Endothelial cell of umbilical vein (primary cell): ENCODE results near the gene HDAC4.

Experiments
- CTCF ChIP-seq, 2 donors: IDR thresholded peaks; 1 replicate in 1 of 2; 2 replicates in 1 of 2; pipeline ENCODE4 v1.5.1; 2011; ENCODE audit warnings: low read length in 2 of 2, mild to moderate bottlenecking in 2 of 2, moderate library complexity in 2 of 2, control low read depth in 1 of 2, inconsistent platforms in 1 of 2, low read depth in 1 of 2; ENCODE audit not compliant: insufficient read depth in 1 of 2; ENCODE audit errors: extremely low read depth in 1 of 2
- EZH2 ChIP-seq: IDR thresholded peaks from 2 replicates; pipeline ENCODE4 v1.6.1; 2012; ENCODE audit warnings: borderline replicate concordance, low read depth, mild to moderate bottlenecking, moderate library complexity, low read length, inconsistent platforms; ENCODE audit not compliant: severe bottlenecking
- FOS ChIP-seq: IDR thresholded peaks from 2 replicates; pipeline ENCODE4 v1.6.1; 2011; ENCODE audit warnings: mild to moderate bottlenecking, low read length, moderate library complexity, borderline replicate concordance; ENCODE audit not compliant: insufficient read depth
- POLR2A ChIP-seq: IDR thresholded peaks from 2 replicates; pipeline ENCODE4 v1.6.1; 2012; ENCODE audit warnings: low read depth, mild to moderate bottlenecking, control low read depth, low read length
- TF ChIP-seq, protein P1 (sequence below): IDR thresholded peaks from 2 replicates; pipeline ENCODE4 v1.6.1; 2011; ENCODE audit not compliant: insufficient read depth, insufficient read length

DNA sequence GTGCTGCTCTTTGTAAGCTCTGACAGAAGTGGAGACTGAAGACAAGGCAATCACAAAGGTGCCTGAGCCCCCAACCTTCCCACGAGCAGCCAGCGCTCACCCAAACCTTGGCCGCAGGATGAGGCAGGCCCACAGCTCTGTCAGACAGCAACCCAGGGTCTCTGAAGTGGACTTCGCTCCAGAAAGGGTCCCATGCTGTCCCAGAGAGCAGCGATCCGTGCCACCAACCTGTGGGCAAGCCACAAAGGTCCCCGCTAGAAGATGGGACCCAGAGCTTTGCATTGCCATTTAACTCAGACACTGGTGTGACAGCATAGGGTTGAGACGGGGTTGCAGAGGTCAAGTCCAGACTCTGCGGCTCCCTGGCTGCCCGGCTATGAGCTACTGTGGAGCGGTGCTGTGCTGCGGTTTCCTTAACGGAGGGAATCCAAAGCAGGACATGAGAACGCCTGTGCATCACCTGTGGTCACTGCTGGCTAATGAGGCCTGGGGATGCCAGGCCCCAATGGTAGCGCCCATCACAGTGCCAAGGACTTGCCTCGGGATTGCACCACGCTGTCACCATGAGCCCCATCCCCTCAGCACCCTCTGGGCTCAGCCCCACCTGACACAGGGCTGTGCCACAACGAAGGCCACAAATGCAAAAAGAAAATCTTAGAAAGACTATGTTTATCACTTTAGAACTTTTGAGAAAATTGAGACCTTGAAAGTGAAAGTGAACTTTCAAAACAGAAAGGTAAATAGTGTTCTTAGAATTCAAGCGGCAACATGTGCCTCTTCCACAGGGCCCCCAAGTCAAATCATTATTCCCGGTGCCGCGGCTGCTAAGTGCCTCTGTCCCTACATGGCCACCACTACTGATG lies 103.4 kb downstream of the HDAC4 start:
- TF ChIP-seq CTCF (IDR thresholded peaks at IDR 0.05; ENCODE audit: extremely low read depth in 1 of 2, insufficient read depth in 1 of 2, low read depth in 1 of 2, low read length in 2 of 2) (no peak), EZH2 (no peak), POLR2A (no peak), FOS (no peak)
- TF ChIP-seq, protein P1, sequence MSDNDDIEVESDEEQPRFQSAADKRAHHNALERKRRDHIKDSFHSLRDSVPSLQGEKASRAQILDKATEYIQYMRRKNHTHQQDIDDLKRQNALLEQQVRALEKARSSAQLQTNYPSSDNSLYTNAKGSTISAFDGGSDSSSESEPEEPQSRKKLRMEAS = no peak
